Measurements from ENCODE around the gene SLC34A1. TPM values are rescaled to one million over a fixed set of nuclear protein-coding genes. Genes with fewer than 3 reads are reported as not detected.

SLC34A1 gene
- total and polyA plus RNA-seq, 5 donors from 2014 or later: 0.20 TPM; not detected in 4

- Histone ChIP-seq H3K4me1 (ENCODE audit: control insufficient read depth, insufficient read depth, low read length, poor library complexity, severe bottlenecking) (peaks cover 87% of the 10 kb centered on the region), H3K27ac (ENCODE audit: insufficient read depth, low read length, poor library complexity, severe bottlenecking) (peak overlapping the region; percentile 72), H3K27me3 (ENCODE audit: control insufficient read depth, insufficient read depth, low read length) (no peaks in the 10 kb centered on the region), H3K9me3 (ENCODE audit: control insufficient read depth in 2 of 2, low read length in 2 of 2) (no peaks in the 10 kb centered on the region), H3K4me3 (ENCODE audit: low read depth, low read length) (no peak overlapping the region), H3K36me3 (ENCODE audit: control insufficient read depth, insufficient read depth, low read length) (peaks cover 73% of the 10 kb centered on the region)
- H3K27ac Mint-ChIP-seq: peak overlapping the region; percentile 54 to 82 (median 62)
- peaks cover under 1 to 89% (median 38%) of the 10 kb centered on the region in 4 donors for H3K4me1 Mint-ChIP-seq
- H3K27me3 Mint-ChIP-seq: no peaks in the 10 kb centered on the region
- ATAC-seq (ENCODE audit: low read depth in 2 of 2) (peak; percentile 41 to 47), DNase-seq (peak in 1 of 3 donors; percentile 75)
- H3K4me3 Mint-ChIP-seq: peak overlapping the region; percentile 75 to 88 (median 76)
- peaks cover 29% of the 10 kb centered on the region for H3K36me3 Mint-ChIP-seq
- no peaks in the 10 kb centered on the region for H3K9me3 Mint-ChIP-seq
Measured at GRCh38 chr5:177434437-177434836, 50.2 kb downstream of the SLC34A1 start.

- Histone ChIP-seq H3K36me3 (ENCODE audit: control insufficient read depth, insufficient read depth, low read length) (peaks cover 76% of the 10 kb centered on the region), H3K27me3 (ENCODE audit: control insufficient read depth, insufficient read depth, low read length) (no peaks in the 10 kb centered on the region), H3K9me3 (ENCODE audit: control insufficient read depth in 2 of 2, low read length in 2 of 2) (no peaks in the 10 kb centered on the region), H3K4me1 (ENCODE audit: control insufficient read depth, insufficient read depth, low read length, poor library complexity, severe bottlenecking) (peaks cover 86% of the 10 kb centered on the region), H3K27ac (ENCODE audit: insufficient read depth, low read length, poor library complexity, severe bottlenecking) (peak overlapping the region; percentile 72), H3K4me3 (ENCODE audit: low read depth, low read length) (no peak overlapping the region)
- Mint-ChIP-seq H3K27me3 (no peaks in the 10 kb centered on the region), H3K9me3 (no peaks in the 10 kb centered on the region), H3K4me1 (peaks cover 8 to 89% (median 40%) of the 10 kb centered on the region in 4 donors), H3K27ac (peak overlapping the region in 2 of 3 donors; percentile 20 to 62), H3K36me3 (peaks cover 36% of the 10 kb centered on the region), H3K4me3 (peak overlapping the region; percentile 21 to 61 (median 32))
- ATAC-seq (ENCODE audit: low read depth in 2 of 2) (no peak), DNase-seq (no peak)
Measured at GRCh38 chr5:177434942-177435738, 50.9 kb downstream of the SLC34A1 start.

GRCh38 chr5:177435847-177436536 lies 51.8 kb downstream of the SLC34A1 start:
- H3K4me3 Mint-ChIP-seq: no peak overlapping the region
- H3K36me3 Mint-ChIP-seq: peaks cover 34% of the 10 kb centered on the region
- no peaks in the 10 kb centered on the region for H3K9me3 Mint-ChIP-seq
- Histone ChIP-seq H3K9me3 (ENCODE audit: control insufficient read depth in 2 of 2, low read length in 2 of 2) (no peaks in the 10 kb centered on the region), H3K4me3 (ENCODE audit: low read depth, low read length) (no peak overlapping the region), H3K27me3 (ENCODE audit: control insufficient read depth, insufficient read depth, low read length) (no peaks in the 10 kb centered on the region), H3K27ac (ENCODE audit: insufficient read depth, low read length, poor library complexity, severe bottlenecking) (no peak overlapping the region), H3K4me1 (ENCODE audit: control insufficient read depth, insufficient read depth, low read length, poor library complexity, severe bottlenecking) (peaks cover 86% of the 10 kb centered on the region), H3K36me3 (ENCODE audit: control insufficient read depth, insufficient read depth, low read length) (peaks cover 76% of the 10 kb centered on the region)
- H3K4me1 Mint-ChIP-seq: peaks cover 12 to 86% (median 38%) of the 10 kb centered on the region in 4 donors
- ATAC-seq (ENCODE audit: low read depth in 2 of 2): no peak
- DNase-seq: no peak
- peak overlapping the region in 1 of 3 donors; percentile 20 for H3K27ac Mint-ChIP-seq
- no peaks in the 10 kb centered on the region for H3K27me3 Mint-ChIP-seq

- H3K27me3 ChIP-seq (ENCODE audit: control insufficient read depth, insufficient read depth, low read length): no peaks in the 10 kb centered on the region
- H3K4me1 ChIP-seq (ENCODE audit: control insufficient read depth, insufficient read depth, low read length, poor library complexity, severe bottlenecking): peaks cover 74% of the 10 kb centered on the region
- no peaks in the 10 kb centered on the region for H3K9me3 ChIP-seq (ENCODE audit: control insufficient read depth in 2 of 2, low read length in 2 of 2)
- no peaks in the 10 kb centered on the region for H3K27me3 Mint-ChIP-seq
- peaks cover 80% of the 10 kb centered on the region for H3K36me3 ChIP-seq (ENCODE audit: control insufficient read depth, insufficient read depth, low read length)
- no peak overlapping the region for H3K4me3 ChIP-seq (ENCODE audit: low read depth, low read length)
- H3K27ac ChIP-seq (ENCODE audit: insufficient read depth, low read length, poor library complexity, severe bottlenecking): peak overlapping the region; percentile 51
- DNase-seq: no peak
- ATAC-seq (ENCODE audit: low read depth in 2 of 2): no peak
- no peaks in the 10 kb centered on the region for H3K9me3 Mint-ChIP-seq
- H3K36me3 Mint-ChIP-seq: peaks cover 35% of the 10 kb centered on the region
- H3K27ac Mint-ChIP-seq: peak overlapping the region; percentile 25 to 79 (median 60)
- H3K4me1 Mint-ChIP-seq: peaks cover 12 to 85% (median 33%) of the 10 kb centered on the region in 4 donors
- H3K4me3 Mint-ChIP-seq: peak overlapping the region in 2 of 4 donors; percentile 55 to 61
Measured at GRCh38 chr5:177437623-177438022, 53.4 kb downstream of the SLC34A1 start.

- H3K4me3 Mint-ChIP-seq: peak overlapping the region in 2 of 4 donors; percentile 13 to 61
Measured at GRCh38 chr5:177438468-177438867, 54.2 kb downstream of the SLC34A1 start.

GRCh38 chr5:177439518-177440053 lies 55.4 kb downstream of the SLC34A1 start:
- peak overlapping the region; percentile 60 to 83 (median 73) for H3K27ac Mint-ChIP-seq
- Histone ChIP-seq H3K27me3 (ENCODE audit: control insufficient read depth, insufficient read depth, low read length) (no peaks in the 10 kb centered on the region), H3K36me3 (ENCODE audit: control insufficient read depth, insufficient read depth, low read length) (peaks cover 63% of the 10 kb centered on the region), H3K4me1 (ENCODE audit: control insufficient read depth, insufficient read depth, low read length, poor library complexity, severe bottlenecking) (peaks cover 66% of the 10 kb centered on the region), H3K4me3 (ENCODE audit: low read depth, low read length) (peak overlapping the region; percentile 31), H3K9me3 (ENCODE audit: control insufficient read depth in 2 of 2, low read length in 2 of 2) (no peaks in the 10 kb centered on the region), H3K27ac (ENCODE audit: insufficient read depth, low read length, poor library complexity, severe bottlenecking) (peak overlapping the region; percentile 82)
- no peak for DNase-seq
- no peak for ATAC-seq (ENCODE audit: low read depth in 2 of 2)
- H3K9me3 Mint-ChIP-seq: no peaks in the 10 kb centered on the region
- H3K36me3 Mint-ChIP-seq: peaks cover 31% of the 10 kb centered on the region
- H3K4me1 Mint-ChIP-seq: peaks cover 12 to 81% (median 32%) of the 10 kb centered on the region in 4 donors
- peak overlapping the region in 3 of 4 donors; percentile 30 to 61 (median 38) for H3K4me3 Mint-ChIP-seq
- H3K27me3 Mint-ChIP-seq: no peaks in the 10 kb centered on the region

More at GRCh38 chr5:177438468-177438867, 54.2 kb downstream of the SLC34A1 start:
- no peak overlapping the region for H3K4me3 ChIP-seq (ENCODE audit: low read depth, low read length)
- H3K36me3 ChIP-seq (ENCODE audit: control insufficient read depth, insufficient read depth, low read length): peaks cover 72% of the 10 kb centered on the region
- no peaks in the 10 kb centered on the region for H3K27me3 Mint-ChIP-seq
- no peaks in the 10 kb centered on the region for H3K9me3 Mint-ChIP-seq
- H3K9me3 ChIP-seq (ENCODE audit: control insufficient read depth in 2 of 2, low read length in 2 of 2): no peaks in the 10 kb centered on the region
- H3K4me1 ChIP-seq (ENCODE audit: control insufficient read depth, insufficient read depth, low read length, poor library complexity, severe bottlenecking): peaks cover 68% of the 10 kb centered on the region
- H3K4me1 Mint-ChIP-seq: peaks cover 12 to 81% (median 33%) of the 10 kb centered on the region in 4 donors
- DNase-seq (no peak), ATAC-seq (ENCODE audit: low read depth in 2 of 2) (no peak)
- H3K36me3 Mint-ChIP-seq: peaks cover 35% of the 10 kb centered on the region
- H3K27ac ChIP-seq (ENCODE audit: insufficient read depth, low read length, poor library complexity, severe bottlenecking): peak overlapping the region; percentile 43
- H3K27ac Mint-ChIP-seq: peak overlapping the region; percentile 59 to 63 (median 60)
- no peaks in the 10 kb centered on the region for H3K27me3 ChIP-seq (ENCODE audit: control insufficient read depth, insufficient read depth, low read length)

- Histone ChIP-seq H3K4me1 (ENCODE audit: control insufficient read depth, insufficient read depth, low read length, poor library complexity, severe bottlenecking) (peaks cover 66% of the 10 kb centered on the region), H3K27me3 (ENCODE audit: control insufficient read depth, insufficient read depth, low read length) (no peaks in the 10 kb centered on the region), H3K36me3 (ENCODE audit: control insufficient read depth, insufficient read depth, low read length) (peaks cover 55% of the 10 kb centered on the region), H3K9me3 (ENCODE audit: control insufficient read depth in 2 of 2, low read length in 2 of 2) (no peaks in the 10 kb centered on the region), H3K27ac (ENCODE audit: insufficient read depth, low read length, poor library complexity, severe bottlenecking) (peak overlapping the region; percentile 82), H3K4me3 (ENCODE audit: low read depth, low read length) (peak overlapping the region; percentile 31)
- peak overlapping the region; percentile 12 to 61 (median 46) for H3K4me3 Mint-ChIP-seq
- peaks cover 12 to 82% (median 38%) of the 10 kb centered on the region in 4 donors for H3K4me1 Mint-ChIP-seq
- H3K36me3 Mint-ChIP-seq: peaks cover 30% of the 10 kb centered on the region
- DNase-seq (peak in 1 of 3 donors; percentile 48), ATAC-seq (ENCODE audit: low read depth in 2 of 2) (peak; percentile 34 to 50)
- H3K27ac Mint-ChIP-seq: peak overlapping the region; percentile 60 to 83 (median 73)
- no peaks in the 10 kb centered on the region for H3K27me3 Mint-ChIP-seq
- H3K9me3 Mint-ChIP-seq: no peaks in the 10 kb centered on the region
Measured at GRCh38 chr5:177440211-177440989, 56.2 kb downstream of the SLC34A1 start.
